ENCODE data around the gene HMCES.
"Not testable (repeated sequence)": the region's sequence is repeated elsewhere in the genome, so short reads cannot be mapped to it uniquely, and the experiment has no call there.

HMCES gene

GRCh38 chr3:129259612-129260477, 18.8 kb upstream of the HMCES start:
- DNase-seq = no peak

- no peak for DNase-seq
These were observed 18.1 kb upstream of the HMCES start for GRCh38 chr3:129260606-129261005.

- no peak for DNase-seq
These were observed 16.8 kb upstream of the HMCES start for GRCh38 chr3:129261894-129262293.

- no peak for DNase-seq
These were observed 15.3 kb upstream of the HMCES start for GRCh38 chr3:129263161-129263910.

- DNase-seq = not testable (repeated sequence)
These were observed 13.7 kb upstream of the HMCES start for GRCh38 chr3:129264994-129265393.

GRCh38 chr3:129266651-129267050, 12.0 kb upstream of the HMCES start:
- DNase-seq = no peak

- DNase-seq = no peak
These were observed 10.3 kb upstream of the HMCES start for GRCh38 chr3:129268396-129268795.

GRCh38 chr3:129271674-129272073, 7.0 kb upstream of the HMCES start:
- no peak for DNase-seq

- DNase-seq = no peak
These were observed 2.3 kb upstream of the HMCES start for GRCh38 chr3:129276385-129276784.

GRCh38 chr3:129277829-129278271, 820 bp upstream of the HMCES start:
- DNase-seq = no peak

GRCh38 chr3:129278966-129279906, 566 bp downstream of the HMCES start:
- peak; percentile 26 for DNase-seq

GRCh38 chr3:129280183-129280582, 1.5 kb downstream of the HMCES start:
- no peak for DNase-seq

GRCh38 chr3:129281726-129282125, 3.1 kb downstream of the HMCES start:
- no peak for DNase-seq

- no peak for DNase-seq
These were observed 4.2 kb downstream of the HMCES start for GRCh38 chr3:129282727-129283327.

- DNase-seq = no peak
These were observed 7.4 kb downstream of the HMCES start for GRCh38 chr3:129286081-129286480.

- no peak for DNase-seq
These were observed 9.8 kb downstream of the HMCES start for GRCh38 chr3:129288446-129288845.

GRCh38 chr3:129289201-129289921, 10.7 kb downstream of the HMCES start:
- no peak for DNase-seq

- no peak for DNase-seq
These were observed 12.7 kb downstream of the HMCES start for GRCh38 chr3:129291236-129291886.

- no peak for DNase-seq
These were observed 16.6 kb downstream of the HMCES start for GRCh38 chr3:129295286-129295685.

GRCh38 chr3:129304146-129304961, 25.7 kb downstream of the HMCES start:
- DNase-seq = no peak

GRCh38 chr3:129304962-129305222, 26.2 kb downstream of the HMCES start:
- no peak for DNase-seq
